GM19468 (cell line): ENCODE data around the gene ARL17B.
A peak's percentile ranks its signal among the peaks of the same experiment; 100 is the strongest.
"Not testable (repeated sequence)": the region's sequence is repeated elsewhere in the genome, so short reads cannot be mapped to it uniquely, and the experiment has no call there.

Experiments used
- ATAC-seq: cut with Tn5 transposase; IDR thresholded peaks from one replicate; pipeline ENCODE4 v1.9.1; 2021; ENCODE audit warnings: mild to moderate bottlenecking, moderate library complexity, moderate number of reproducible peaks; ENCODE audit not compliant: unreplicated experiment; ENCODE audit errors: extremely low read depth

ARL17B gene

GRCh38 chr17:46361755-46362154 is at the start of gene ARL17B:
TSS of gene ARL17B (minus strand) at chr17:46361766. CDS start at chr17:46358397, 3,369 bp downstream.
- ATAC-seq, result peak; percentile 67

GRCh38 chr17:46409864-46410263 is 48.3 kb upstream of the ARL17B start:
- not testable (repeated sequence) for ATAC-seq

- ATAC-seq, result not testable (repeated sequence)
Observed at GRCh38 chr17:46407155-46407554, 45.6 kb upstream of the ARL17B start.

- not testable (repeated sequence) for ATAC-seq
Observed at GRCh38 chr17:46401033-46401787, 39.6 kb upstream of the ARL17B start.

- not testable (repeated sequence) for ATAC-seq
Observed at GRCh38 chr17:46400543-46400942, 39.0 kb upstream of the ARL17B start.

- ATAC-seq, result not testable (repeated sequence)
Observed at GRCh38 chr17:46399993-46400392, 38.4 kb upstream of the ARL17B start.

GRCh38 chr17:46396292-46396691 is 34.7 kb upstream of the ARL17B start:
- not testable (repeated sequence) for ATAC-seq

GRCh38 chr17:46393702-46394101 is 32.1 kb upstream of the ARL17B start:
- ATAC-seq, result not testable (repeated sequence)

GRCh38 chr17:46385491-46385890 is 23.9 kb upstream of the ARL17B start:
- not testable (repeated sequence) for ATAC-seq

GRCh38 chr17:46383118-46383517 is 21.6 kb upstream of the ARL17B start:
- ATAC-seq, result not testable (repeated sequence)

GRCh38 chr17:46373418-46373817 is 11.9 kb upstream of the ARL17B start:
- ATAC-seq, result peak; percentile 33

GRCh38 chr17:46372236-46373229 is 11.0 kb upstream of the ARL17B start:
- not testable (repeated sequence) for ATAC-seq

- ATAC-seq, result not testable (repeated sequence)
Observed at GRCh38 chr17:46367520-46367919, 6.0 kb upstream of the ARL17B start.

GRCh38 chr17:46361145-46361735 is 326 bp downstream of the ARL17B start:
- not testable (repeated sequence) for ATAC-seq

GRCh38 chr17:46353856-46354255 is 7.7 kb downstream of the ARL17B start:
- not testable (repeated sequence) for ATAC-seq

- not testable (repeated sequence) for ATAC-seq
Observed at GRCh38 chr17:46349060-46349459, 12.5 kb downstream of the ARL17B start.

- ATAC-seq, result not testable (repeated sequence)
Observed at GRCh38 chr17:46348345-46348744, 13.2 kb downstream of the ARL17B start.

- ATAC-seq, result not testable (repeated sequence)
Observed at GRCh38 chr17:46342131-46342530, 19.4 kb downstream of the ARL17B start.

GRCh38 chr17:46341220-46341619 is 20.3 kb downstream of the ARL17B start:
- not testable (repeated sequence) for ATAC-seq

- ATAC-seq, result not testable (repeated sequence)
Observed at GRCh38 chr17:46294831-46295230, 66.7 kb downstream of the ARL17B start, which contains the start of gene LRRC37A. TSS of gene LRRC37A (plus strand) at chr17:46295131. CDS start at chr17:46295134, 3 bp downstream.
